ENCODE results near the gene TAS1R1.

The TAS1R1 gene

DNA sequence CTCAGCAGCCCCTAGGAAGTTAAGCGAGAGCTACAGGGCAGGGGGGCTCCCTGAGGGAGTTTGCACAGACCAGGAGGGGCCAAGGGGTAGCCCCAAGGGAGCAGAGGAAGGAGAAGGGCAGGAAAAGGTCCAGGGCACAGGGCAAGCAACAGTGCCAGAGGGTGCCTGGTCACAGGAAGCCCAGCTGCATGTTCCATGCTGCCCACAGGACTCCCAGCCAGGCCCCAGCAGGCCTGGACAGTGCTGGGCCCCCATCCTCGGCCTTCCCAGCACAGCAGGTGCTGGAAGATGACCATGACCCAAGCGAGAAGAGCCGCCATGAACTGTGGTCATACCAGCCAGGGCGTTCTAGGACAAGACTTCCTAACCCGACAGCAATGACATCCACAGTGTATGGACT, 36.5 kb downstream of the TAS1R1 start:
- H3K27me3 ChIP-seq (ENCODE audit: low read length) = no peaks in the 10 kb centered on the region
- H3K9me3 ChIP-seq (ENCODE audit: insufficient read depth, low read length) = no peaks in the 10 kb centered on the region
- no peaks in the 10 kb centered on the region for H3K9me2 ChIP-seq (replicated peaks; ENCODE audit: insufficient read depth, low read length)
- no peak overlapping the region for H3K9ac ChIP-seq (ENCODE audit: low read length)
- no peaks in the 10 kb centered on the region for H3K79me2 ChIP-seq (ENCODE audit: insufficient read depth, low read length)
- H3K4me2 ChIP-seq (ENCODE audit: low read depth, low read length, poor library complexity, severe bottlenecking) = no peak overlapping the region
- no peaks in the 10 kb centered on the region for H3K36me3 ChIP-seq (ENCODE audit: low read length)
- H3K27ac ChIP-seq (ENCODE audit: low read depth, low read length) = no peak overlapping the region
- no peak overlapping the region for H2AFZ ChIP-seq (ENCODE audit: low read depth, low read length, severe bottlenecking)
- H3F3A ChIP-seq (ENCODE audit: insufficient read depth) = no peaks in the 10 kb centered on the region
- H4K20me1 ChIP-seq (ENCODE audit: low read depth, low read length) = no peaks in the 10 kb centered on the region
- TF ChIP-seq EZH2phosphoT487 (conservative IDR thresholded peaks at IDR 0.05; ENCODE audit: low read length) = no peak
- TF ChIP-seq, protein P1, sequence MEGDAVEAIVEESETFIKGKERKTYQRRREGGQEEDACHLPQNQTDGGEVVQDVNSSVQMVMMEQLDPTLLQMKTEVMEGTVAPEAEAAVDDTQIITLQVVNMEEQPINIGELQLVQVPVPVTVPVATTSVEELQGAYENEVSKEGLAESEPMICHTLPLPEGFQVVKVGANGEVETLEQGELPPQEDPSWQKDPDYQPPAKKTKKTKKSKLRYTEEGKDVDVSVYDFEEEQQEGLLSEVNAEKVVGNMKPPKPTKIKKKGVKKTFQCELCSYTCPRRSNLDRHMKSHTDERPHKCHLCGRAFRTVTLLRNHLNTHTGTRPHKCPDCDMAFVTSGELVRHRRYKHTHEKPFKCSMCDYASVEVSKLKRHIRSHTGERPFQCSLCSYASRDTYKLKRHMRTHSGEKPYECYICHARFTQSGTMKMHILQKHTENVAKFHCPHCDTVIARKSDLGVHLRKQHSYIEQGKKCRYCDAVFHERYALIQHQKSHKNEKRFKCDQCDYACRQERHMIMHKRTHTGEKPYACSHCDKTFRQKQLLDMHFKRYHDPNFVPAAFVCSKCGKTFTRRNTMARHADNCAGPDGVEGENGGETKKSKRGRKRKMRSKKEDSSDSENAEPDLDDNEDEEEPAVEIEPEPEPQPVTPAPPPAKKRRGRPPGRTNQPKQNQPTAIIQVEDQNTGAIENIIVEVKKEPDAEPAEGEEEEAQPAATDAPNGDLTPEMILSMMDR (IDR thresholded peaks at IDR 0.05; ENCODE audit: insufficient read depth, low read length, poor library complexity, severe bottlenecking) = no peak
- H3K4me3 ChIP-seq (ENCODE audit: insufficient read depth, low read length, poor library complexity, severe bottlenecking) = no peak overlapping the region

GRCh38 chr1:6592441-6592840, 37.3 kb downstream of the TAS1R1 start:
- no peak overlapping the region for H3K4me2 ChIP-seq (ENCODE audit: low read depth, low read length, poor library complexity, severe bottlenecking)
- TF ChIP-seq, protein P1 (IDR thresholded peaks at IDR 0.05; ENCODE audit: insufficient read depth, low read length, poor library complexity, severe bottlenecking) = no peak
- no peak for TF ChIP-seq EZH2phosphoT487 (conservative IDR thresholded peaks at IDR 0.05; ENCODE audit: low read length)
- H3K79me2 ChIP-seq (ENCODE audit: insufficient read depth, low read length) = no peaks in the 10 kb centered on the region
- H3K9me3 ChIP-seq (ENCODE audit: insufficient read depth, low read length) = no peaks in the 10 kb centered on the region
- H3K27ac ChIP-seq (ENCODE audit: low read depth, low read length) = no peak overlapping the region
- H3K9ac ChIP-seq (ENCODE audit: low read length) = no peak overlapping the region
- H3F3A ChIP-seq (ENCODE audit: insufficient read depth) = no peaks in the 10 kb centered on the region
- no peaks in the 10 kb centered on the region for H3K36me3 ChIP-seq (ENCODE audit: low read length)
- H3K4me3 ChIP-seq (ENCODE audit: insufficient read depth, low read length, poor library complexity, severe bottlenecking) = no peak overlapping the region
- H3K27me3 ChIP-seq (ENCODE audit: low read length) = no peaks in the 10 kb centered on the region
- H2AFZ ChIP-seq (ENCODE audit: low read depth, low read length, severe bottlenecking) = no peak overlapping the region
- H3K9me2 ChIP-seq (replicated peaks; ENCODE audit: insufficient read depth, low read length) = no peaks in the 10 kb centered on the region
- no peaks in the 10 kb centered on the region for H4K20me1 ChIP-seq (ENCODE audit: low read depth, low read length)

GRCh38 chr1:6592865-6593593, 37.9 kb downstream of the TAS1R1 start:
- Histone ChIP-seq H3K9me2 (replicated peaks; ENCODE audit: insufficient read depth, low read length) (no peaks in the 10 kb centered on the region), H3K27ac (ENCODE audit: low read depth, low read length) (no peak overlapping the region), H3K27me3 (ENCODE audit: low read length) (no peaks in the 10 kb centered on the region), H4K20me1 (ENCODE audit: low read depth, low read length) (no peaks in the 10 kb centered on the region), H3K79me2 (ENCODE audit: insufficient read depth, low read length) (no peaks in the 10 kb centered on the region), H3K4me2 (ENCODE audit: low read depth, low read length, poor library complexity, severe bottlenecking) (no peak overlapping the region), H3K36me3 (ENCODE audit: low read length) (no peaks in the 10 kb centered on the region), H3K4me3 (ENCODE audit: insufficient read depth, low read length, poor library complexity, severe bottlenecking) (no peak overlapping the region), H3K9ac (ENCODE audit: low read length) (no peak overlapping the region), H3K9me3 (ENCODE audit: insufficient read depth, low read length) (no peaks in the 10 kb centered on the region), H2AFZ (ENCODE audit: low read depth, low read length, severe bottlenecking) (no peak overlapping the region), H3F3A (ENCODE audit: insufficient read depth) (no peaks in the 10 kb centered on the region)
- TF ChIP-seq, protein P1 (IDR thresholded peaks at IDR 0.05; ENCODE audit: insufficient read depth, low read length, poor library complexity, severe bottlenecking) = no peak
- TF ChIP-seq EZH2phosphoT487 (conservative IDR thresholded peaks at IDR 0.05; ENCODE audit: low read length) = no peak
